Transverse colon (tissue), 3 donors: Measurements from ENCODE around the gene RFX2.

Experiments
- EP300 ChIP-seq: sonication (generic); formaldehyde crosslinking; IDR thresholded peaks from one replicate; pipeline ENCODE4 v1.6.1; 2017; ENCODE audit warnings: antibody characterized with exemption, low read depth
- POLR2A ChIP-seq: fragments of 450-650 bp; IDR thresholded peaks from one replicate; pipeline ENCODE4 v1.6.1; 2016; ENCODE audit warnings: antibody characterized with exemption, mild to moderate bottlenecking, moderate library complexity
- TF ChIP-seq, protein P1 (sequence below), 5 experiments: fragments of 200-600 bp in 3 of 5; fragments of 450-650 bp in 2 of 5; sonication (generic) in 3 of 5; IDR thresholded peaks; 1 replicate in 2 of 5; 2 replicates in 3 of 5; pipeline ENCODE4 v1.5.1; 2016 to 2017; ENCODE audit warnings: antibody characterized with exemption in 5 of 5, inconsistent platforms in 3 of 5, mild to moderate bottlenecking in 2 of 5, moderate library complexity in 1 of 5

DNA sequence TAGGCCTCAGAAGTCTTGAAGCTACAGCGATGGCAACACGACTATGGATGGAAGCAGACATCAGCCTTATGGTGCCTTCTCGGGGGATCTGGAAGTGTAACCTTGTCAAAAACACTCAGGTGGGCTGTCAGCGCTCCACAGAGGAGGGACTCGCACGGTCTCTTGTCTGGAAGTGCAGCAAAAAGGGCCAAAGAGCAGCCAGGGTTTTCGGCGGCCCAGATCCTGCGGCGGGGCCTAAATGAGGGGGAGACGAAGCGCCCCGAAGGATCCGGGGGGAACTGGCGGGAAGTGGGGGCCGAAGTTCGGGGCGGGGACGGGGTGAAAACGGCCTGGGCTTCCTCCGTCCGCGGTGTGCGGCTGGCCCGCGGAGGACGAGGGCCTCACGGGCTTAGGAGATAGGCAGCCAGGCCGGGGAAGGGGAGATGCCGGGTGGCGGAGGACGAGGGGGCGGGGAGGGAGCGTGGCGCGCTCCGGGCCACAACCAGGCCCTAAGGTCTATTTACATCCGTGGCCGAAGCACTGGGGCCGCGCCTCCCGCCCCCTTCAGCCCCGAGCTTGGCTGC is 133.0 kb downstream of the RFX2 start:
- TF ChIP-seq, protein P1, sequence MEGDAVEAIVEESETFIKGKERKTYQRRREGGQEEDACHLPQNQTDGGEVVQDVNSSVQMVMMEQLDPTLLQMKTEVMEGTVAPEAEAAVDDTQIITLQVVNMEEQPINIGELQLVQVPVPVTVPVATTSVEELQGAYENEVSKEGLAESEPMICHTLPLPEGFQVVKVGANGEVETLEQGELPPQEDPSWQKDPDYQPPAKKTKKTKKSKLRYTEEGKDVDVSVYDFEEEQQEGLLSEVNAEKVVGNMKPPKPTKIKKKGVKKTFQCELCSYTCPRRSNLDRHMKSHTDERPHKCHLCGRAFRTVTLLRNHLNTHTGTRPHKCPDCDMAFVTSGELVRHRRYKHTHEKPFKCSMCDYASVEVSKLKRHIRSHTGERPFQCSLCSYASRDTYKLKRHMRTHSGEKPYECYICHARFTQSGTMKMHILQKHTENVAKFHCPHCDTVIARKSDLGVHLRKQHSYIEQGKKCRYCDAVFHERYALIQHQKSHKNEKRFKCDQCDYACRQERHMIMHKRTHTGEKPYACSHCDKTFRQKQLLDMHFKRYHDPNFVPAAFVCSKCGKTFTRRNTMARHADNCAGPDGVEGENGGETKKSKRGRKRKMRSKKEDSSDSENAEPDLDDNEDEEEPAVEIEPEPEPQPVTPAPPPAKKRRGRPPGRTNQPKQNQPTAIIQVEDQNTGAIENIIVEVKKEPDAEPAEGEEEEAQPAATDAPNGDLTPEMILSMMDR (IDR thresholded peaks at IDR 0.05), result no peak
- TF ChIP-seq POLR2A (no peak), EP300 (no peak)
